Measurements from ENCODE around the gene RTP3.

Gene RTP3

DNA sequence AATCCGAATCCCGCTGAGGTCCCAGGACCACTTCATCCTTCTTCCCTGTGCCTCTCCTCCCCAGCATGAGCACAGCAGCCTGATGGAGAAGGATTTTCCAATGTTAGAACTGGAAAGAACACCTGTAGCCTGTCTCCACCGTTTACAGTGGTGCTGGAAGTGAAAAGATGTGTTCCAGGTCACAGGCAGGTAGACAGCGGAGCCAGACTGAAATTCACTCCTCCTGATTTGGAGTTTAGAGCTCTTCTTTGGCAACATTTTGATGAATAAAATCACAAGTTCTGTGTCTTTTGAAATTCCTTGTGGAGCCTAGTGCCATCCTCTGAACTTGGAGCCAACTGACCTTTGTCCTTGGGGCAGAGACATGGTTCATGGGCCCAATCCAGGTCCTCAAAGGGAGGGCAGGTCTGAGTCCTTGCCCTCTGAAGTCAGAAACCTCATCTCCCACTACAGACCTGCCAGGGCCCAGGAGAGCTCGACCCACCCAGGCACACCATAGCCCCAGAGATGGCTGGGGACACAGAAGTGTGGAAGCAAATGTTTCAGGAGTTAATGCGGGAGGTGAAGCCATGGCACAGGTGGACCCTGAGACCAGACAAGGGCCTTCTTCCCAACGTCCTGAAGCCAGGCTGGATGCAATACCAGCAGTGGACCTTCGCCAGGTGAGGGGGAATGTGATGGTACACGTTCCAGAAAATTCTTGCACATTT is at the start of gene RTP3:
Gene RTP3, plus strand, starts transcription at position 421 of the 710 bp plus-strand sequence. Its CDS starts 87 bp downstream, at position 508.
- FAIRE-seq (no peak), DNase-seq (ENCODE audit: low spot score) (no peak)

DNA sequence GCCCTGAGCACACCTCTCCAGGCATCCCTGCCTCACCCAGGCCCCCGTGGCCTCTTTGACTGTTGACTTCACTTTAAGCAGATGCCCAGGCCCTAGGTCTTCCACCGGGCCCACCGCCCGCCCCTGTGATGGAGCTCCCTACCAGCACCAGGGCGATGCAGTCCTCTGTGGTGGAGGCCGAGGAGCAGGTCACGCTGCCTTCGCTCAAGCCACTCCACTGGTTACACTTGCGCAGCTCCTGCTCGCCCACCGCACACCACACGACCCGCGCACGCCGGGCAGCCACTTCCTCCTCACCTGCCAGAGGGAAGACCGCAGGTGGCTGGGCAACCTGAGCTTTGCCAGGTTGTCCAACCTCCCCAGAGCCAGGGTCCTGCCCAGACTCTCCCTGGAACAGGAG is 49.1 kb upstream of the RTP3 start:
- FAIRE-seq (no peak), DNase-seq (ENCODE audit: low spot score) (no peak)

DNA sequence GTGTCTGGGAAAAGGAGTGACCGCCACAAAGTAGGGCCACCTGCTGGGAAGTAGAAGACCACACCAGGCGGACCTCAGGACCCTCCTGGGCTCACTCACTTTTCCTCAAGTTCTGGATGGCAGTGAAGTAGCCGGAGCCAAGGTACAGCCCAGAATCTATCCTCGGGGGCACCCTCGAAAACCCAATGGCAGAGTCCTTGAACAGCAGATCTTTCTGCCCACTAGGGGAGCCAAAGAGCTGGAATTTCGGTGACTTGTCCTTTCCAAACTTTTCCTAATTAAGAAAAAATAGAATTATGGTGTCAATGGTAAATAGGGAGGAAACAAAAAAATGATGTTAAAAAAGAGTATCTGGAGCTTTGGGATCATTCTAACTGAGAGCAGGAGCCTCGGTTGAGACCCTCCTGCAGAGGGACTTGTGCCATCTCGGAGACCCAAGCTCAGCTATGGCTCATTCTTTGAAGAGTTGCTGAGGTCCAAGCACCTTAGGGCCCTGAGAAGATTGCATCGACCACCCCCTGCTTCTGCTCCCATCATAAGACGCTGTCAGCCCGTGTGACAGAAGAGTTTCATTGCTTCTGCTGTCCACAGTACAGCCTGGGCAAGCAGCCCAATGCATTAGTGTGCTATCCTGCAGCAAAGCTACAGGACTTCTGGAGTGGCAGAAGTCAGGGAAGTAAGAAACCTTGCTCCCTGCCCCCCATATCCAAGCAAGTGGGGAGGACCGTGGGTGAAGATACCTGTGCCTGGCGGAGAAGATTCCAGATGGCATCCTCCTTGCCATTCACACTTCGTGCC is 47.8 kb upstream of the RTP3 start:
- FAIRE-seq, result no peak
- DNase-seq (ENCODE audit: low spot score), result peak; percentile 39

DNA sequence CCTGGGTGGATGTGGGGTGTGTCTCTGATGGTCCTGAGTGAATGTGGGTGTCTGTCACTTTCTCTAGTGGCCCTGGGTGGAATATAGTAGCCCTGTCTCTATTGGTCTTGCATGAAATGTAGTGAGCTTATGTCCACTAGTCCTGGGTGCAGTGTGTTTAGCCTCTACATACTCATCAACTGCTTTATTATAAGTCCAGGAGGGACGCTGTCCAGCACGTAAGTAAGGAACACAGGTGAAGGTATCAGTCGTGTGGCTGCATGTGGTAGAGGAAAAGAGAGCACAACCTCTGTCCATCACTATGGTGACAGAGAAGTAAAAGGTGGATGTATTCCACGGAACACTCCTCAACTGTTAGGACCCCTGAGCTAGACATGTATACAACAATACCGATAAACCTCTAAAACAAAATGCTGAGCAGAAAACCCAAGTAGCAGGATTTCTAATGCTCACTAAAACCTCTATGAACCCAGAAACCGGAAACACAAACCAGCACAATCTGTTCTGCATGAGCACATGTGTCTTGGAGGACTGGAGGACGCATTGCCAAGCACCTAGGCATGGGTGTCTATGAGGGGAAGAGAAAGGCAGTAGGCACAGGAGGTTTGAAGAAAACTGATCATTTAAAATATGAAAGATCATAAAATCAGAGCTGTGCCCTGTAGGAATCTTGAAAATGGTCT is 44.1 kb upstream of the RTP3 start:
- DNase-seq (ENCODE audit: low spot score) (no peak), FAIRE-seq (peak; percentile 46)

DNA sequence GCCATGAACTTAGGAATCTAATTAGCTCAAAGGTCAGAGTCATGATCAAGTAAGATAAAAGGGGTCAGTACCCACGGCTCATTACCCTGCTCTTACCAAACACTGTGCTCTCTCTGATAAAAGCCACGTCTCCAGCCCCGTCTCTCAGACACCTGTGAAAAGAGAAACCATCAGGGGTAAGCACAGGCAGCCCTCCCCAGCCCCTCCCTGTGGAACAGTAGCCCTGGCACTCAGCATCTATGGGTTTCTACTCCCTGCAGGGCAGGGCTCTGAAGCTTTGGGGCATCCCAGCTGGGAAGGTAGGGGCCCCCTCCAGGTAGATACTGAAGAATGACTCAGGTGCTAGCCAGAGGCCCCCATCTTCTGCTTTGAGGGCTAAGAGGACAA is 43.6 kb upstream of the RTP3 start:
- DNase-seq (ENCODE audit: low spot score) (no peak), FAIRE-seq (no peak)

DNA sequence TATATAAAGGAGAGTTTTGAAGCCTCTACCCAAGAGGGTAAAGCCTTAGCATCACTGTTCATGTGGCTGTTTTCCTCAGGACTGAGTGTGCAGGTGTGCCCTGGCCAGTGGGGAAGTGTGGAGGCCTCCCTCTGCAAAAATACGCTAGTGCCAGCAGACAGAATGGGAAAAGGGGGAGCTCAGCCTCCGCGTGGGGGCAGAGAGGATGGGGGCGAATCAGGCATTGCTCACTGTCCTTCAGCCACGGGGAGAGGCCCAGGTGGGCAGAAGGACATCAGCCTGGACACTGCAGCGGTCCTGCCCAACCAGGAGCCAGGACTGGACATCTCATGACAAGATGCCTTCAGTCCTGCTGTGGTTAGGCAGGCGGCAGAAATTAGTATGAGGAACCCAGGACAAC is 43.2 kb upstream of the RTP3 start:
- FAIRE-seq (no peak), DNase-seq (ENCODE audit: low spot score) (no peak)

DNA sequence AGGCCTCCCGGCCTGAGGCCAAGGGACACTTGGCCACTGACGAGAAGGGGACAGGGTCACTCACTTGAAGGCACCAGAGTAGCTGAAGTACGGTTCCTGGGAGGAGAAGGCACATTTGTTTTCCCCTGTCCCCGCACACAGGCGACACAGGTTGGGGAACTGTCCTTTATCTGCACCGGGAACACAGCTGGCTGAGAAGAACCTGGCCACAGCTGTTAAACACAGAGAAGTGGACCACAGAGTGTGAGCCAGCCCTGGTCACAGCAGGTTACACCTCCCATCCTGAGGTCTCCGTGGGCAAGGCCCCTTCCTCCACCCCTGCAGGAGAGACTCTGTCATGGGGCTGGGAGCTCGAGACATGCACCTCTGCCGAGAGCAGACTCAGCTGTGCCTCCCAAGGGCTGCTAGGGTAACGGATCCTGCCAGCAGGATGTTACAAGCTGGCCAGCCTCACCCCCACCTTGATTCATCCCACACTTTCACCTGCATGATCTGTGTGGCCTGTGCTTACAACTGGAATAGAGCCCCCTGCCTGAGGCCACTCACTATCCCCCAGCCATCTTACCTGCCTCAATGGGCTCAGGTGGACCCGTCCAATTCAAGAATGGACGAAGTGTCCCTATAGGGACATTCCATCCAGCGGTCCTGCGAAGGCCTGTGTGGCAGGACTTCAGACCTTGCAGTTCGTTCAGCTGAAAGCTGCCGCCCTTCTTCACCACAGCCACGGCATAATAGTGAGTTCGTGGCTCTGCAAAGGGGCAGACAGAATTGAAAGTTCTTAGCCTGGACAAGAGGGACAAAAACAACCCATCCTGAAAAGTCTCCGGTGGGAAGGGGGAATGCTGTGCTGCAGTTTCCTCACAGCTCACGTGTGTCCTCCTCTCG is 42.3 kb upstream of the RTP3 start:
- no peak for FAIRE-seq
- DNase-seq (ENCODE audit: low spot score), result no peak

DNA sequence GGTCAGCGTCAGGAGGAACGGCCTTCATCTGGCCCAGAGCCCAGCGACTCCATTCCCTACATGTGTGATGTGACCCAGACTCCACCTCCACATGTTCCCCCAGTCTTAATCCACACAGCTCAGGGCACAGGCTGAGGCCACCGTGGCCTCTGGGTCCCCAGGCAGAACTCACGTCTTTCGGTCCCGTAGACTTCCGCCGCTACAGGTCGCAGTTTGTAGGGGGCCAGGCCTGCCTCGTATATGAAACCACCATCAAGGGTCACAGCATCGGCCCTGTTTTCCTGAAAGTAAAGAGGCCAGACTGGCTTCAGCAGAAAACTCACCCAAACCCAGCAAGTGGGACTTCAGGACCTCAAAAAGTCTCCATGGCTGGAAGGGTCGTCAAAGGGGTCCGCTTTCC is 41.7 kb upstream of the RTP3 start:
- DNase-seq (ENCODE audit: low spot score) (no peak), FAIRE-seq (no peak)

DNA sequence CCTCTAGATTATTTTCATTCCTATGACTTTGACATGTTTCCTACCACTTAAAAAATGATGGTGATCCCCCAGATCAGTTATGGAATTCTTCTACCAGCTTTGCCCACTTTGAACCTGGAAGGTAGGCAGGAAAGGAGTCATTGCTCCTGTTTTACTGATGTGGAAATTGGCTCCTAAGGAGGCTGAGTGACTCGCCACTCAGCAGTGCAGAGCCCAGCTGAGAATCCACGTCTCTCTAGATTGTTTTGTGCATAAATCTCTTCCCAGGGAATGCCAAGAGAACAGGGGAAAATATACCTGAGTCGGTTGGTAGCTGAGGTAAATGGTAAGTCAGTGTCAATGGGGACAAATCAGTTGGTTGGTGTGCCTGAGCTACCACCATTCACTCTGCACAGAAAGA is 37.7 kb upstream of the RTP3 start:
- FAIRE-seq (no peak), DNase-seq (ENCODE audit: low spot score) (no peak)

DNA sequence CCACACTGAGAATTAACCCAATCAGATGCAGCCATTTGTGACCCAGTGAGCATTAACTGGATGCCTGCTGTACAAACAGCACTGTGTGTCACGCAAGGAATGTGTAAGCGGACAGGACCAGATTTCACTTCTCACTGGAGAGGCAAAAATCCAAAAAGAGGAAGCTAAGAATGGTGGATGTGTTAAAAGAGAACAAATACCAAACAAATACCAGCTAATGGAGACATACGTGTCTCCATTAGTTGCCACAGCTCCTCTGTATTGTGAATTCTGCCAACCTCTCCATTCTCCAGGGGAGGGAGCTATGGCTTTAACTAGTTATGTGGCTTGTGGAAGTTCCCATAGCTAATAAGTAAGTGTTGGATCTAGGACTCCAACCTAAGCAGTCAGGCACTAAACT is 35.7 kb upstream of the RTP3 start:
- DNase-seq (ENCODE audit: low spot score) (no peak), FAIRE-seq (no peak)

DNA sequence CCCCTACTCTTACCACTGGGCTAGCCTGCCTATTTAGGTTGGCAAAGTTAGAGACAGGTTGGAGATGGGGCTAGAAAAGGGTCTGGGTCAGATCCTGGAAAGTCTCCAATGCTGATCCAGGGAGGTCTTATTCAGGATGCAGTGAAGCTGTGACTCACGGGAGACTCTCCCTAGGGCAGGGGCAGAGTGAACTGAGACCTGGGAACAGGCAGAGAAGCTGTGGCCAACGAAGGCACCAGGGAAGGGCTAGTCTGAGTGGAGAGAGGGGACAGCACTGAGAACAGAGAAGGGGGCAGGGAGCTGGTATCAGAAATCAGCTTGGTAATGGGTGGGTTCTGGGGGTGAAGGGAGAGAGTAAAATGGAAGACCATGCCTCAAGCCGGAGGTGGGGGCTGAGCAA is 35.3 kb upstream of the RTP3 start:
- no peak for FAIRE-seq
- no peak for DNase-seq (ENCODE audit: low spot score)

DNA sequence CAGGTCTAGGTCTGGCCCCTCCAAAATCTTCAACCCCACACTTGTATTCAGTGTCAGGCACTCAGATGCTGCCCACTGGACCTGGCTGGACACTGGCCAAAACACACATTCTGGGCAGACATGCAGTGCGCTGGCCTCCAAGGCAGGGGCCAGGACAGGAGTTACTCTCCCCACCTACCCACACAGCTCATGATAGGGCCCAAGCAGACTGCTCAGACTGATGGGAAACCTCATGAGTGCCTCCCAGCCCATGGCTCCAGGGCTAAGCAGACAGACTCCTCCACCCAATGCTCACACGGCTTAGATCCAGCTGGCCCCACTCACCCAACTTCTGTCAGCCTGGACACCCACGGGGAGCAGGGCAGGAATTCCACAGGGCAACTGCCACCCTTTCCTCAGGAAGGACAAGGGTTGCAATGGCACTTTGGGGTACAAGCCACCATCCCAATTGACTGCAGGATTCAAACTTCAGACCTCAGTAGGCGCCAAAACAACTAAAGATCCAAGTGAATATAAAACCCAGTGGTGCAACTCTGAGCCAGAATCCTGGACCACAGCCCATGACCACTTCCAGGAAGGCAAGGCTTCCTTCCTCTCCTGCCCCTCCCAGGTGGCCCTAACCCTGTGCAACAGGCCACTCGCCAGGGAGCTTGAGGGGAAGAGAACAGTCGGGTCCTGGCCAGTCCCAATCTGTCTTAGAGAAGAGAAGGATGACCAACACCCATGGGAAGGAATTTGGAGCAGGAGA is 34.5 kb upstream of the RTP3 start:
- DNase-seq (ENCODE audit: low spot score), result no peak
- peak; percentile 46 for FAIRE-seq

DNA sequence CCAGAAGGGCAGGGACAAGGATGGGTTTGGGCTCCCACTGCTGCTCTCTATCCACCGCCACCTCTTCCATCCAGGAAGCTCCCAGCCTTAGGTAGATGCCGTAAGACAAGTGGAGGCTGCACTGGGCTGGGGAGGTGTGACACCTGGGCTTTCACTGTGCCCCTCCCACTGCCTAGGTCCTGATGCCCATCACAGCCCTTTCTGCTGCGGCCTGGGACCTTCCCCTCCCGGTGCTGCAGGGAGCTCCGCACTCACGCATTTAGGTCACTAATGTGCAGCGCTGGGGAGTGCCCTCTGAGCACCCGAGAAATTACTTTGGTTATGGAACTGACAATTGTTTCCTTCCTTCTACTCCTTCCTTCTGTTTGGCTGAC is 33.9 kb upstream of the RTP3 start:
- no peak for FAIRE-seq
- DNase-seq (ENCODE audit: low spot score), result no peak

DNA sequence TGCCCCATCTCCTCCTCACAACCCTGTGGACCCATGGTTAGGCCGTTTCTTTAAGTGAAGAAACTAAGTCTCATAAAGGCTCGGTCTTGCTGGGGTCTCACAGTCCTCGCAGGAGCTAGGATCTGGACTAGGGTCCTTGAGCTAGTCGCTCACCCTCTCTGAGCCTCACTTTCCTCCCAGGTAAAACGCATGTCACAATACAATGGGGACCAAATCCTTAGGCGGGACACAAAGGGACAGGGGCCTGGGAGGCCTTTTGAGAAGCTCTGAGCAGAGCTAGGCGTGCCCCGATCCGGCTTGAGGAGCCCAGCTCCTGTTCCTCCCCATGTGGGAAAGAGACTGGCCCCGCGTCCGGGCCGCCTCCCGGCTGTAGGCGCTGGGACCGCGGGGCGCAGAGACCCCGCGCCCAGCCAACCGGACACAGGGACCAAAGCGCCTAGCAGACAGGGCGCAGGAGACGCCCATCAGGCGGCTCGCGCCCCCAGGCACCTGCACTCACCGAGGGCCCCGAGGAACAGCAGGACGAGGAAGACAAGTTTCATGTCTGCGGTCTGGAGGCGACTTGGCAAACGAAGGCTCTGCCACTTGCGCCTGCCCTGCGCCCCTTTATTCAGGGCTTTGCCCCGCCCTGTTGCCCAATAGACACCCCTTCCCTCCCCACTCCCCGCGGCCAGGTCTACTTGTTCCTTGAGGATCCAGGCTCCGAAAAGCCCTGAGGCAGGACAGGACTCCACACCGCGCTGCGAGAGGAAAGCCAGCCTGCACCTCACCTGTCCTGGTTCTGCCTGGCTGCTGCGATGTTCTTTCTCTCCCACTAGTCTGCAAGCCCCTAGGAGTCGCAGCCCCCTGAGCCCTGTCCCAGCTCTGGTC is 33.2 kb upstream of the RTP3 start, which contains the start of gene LTF:
Gene LTF, minus strand, starts transcription at position 580 of the 870 bp plus-strand sequence. Its CDS starts 38 bp downstream, at position 542.
- DNase-seq (ENCODE audit: low spot score) (no peak), FAIRE-seq (no peak)

DNA sequence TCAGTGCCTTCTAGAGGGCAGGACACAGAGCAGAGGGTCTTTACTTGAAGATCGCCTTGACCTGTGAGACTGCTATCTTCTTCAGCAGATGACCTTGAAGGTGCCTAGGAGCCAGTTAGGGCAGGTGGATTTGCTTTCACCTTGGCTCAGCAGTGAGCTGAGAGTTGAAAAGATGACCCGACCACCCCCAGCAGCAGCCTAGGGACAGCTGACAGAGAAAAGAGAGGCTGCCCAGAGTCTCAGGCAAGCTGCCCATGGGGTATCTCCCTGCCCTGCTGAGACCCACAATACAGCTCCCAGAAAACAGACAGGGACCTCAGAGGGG is 32.6 kb upstream of the RTP3 start:
- FAIRE-seq, result no peak
- DNase-seq (ENCODE audit: low spot score), result no peak

DNA sequence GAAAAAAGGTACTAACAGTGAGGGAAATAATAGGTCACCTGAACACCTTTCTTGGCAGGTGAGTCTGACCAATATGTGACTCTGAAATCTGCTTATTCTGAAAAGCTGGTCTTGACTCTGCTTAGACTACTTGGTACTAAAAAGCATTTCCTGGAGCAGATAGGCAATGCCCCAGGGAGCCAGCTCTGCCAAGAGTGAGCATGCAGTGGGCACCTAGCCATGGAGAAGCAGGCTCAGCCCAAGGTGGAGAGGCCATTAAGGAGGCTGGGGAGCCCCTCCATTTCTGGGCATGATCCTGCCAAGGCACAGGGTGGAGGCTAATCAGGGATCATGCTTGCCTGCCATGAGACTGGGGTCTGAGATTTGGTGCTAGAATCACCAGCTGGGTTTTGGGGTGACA is 31.5 kb upstream of the RTP3 start:
- DNase-seq (ENCODE audit: low spot score) (no peak), FAIRE-seq (no peak)

DNA sequence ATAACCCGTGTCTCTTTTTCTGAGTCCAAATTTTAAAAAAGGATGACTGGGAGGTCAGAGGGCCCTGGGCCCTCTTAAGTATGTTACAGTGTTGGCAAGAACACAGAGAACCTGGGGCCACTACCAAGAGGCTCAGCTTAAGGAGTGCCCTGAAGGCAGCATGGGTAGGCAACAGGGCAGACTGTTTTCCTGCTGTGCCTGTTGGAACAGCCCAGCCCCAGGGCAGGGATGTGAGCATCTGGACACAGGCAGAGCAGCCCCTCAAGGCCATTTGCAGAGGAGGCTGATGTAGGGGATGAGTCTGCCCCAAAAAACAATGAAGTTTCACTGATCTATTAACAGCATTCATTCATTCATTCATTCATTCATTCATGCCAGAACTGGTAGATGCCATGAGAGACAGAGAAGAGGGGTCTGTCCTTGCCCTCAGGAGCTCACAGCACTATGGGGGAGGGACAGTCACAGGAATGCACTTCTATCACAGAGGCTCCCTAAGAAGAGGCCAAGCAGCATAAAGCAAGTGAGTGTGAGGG is 30.8 kb upstream of the RTP3 start:
- DNase-seq (ENCODE audit: low spot score), result no peak
- no peak for FAIRE-seq

DNA sequence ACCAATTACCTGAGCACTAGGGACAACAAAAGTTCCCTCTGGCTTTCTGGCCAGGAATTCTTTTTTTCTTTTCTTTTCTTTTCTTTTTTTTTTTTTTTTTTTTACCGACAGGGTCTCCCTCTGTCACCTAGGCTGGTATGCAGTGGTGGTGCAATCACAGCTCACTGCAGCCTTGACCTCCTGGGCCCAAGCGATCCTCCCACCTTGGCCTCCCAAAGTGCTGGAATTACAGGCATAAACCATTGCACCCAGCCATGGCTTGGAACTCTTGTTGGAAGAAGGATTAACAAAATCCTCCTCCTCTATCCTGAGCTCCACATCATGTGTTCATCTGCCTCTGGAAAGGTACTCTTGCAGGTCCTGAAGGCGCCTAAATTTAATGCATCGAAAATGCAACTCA is 30.2 kb upstream of the RTP3 start:
- FAIRE-seq (no peak), DNase-seq (ENCODE audit: low spot score) (no peak)

DNA sequence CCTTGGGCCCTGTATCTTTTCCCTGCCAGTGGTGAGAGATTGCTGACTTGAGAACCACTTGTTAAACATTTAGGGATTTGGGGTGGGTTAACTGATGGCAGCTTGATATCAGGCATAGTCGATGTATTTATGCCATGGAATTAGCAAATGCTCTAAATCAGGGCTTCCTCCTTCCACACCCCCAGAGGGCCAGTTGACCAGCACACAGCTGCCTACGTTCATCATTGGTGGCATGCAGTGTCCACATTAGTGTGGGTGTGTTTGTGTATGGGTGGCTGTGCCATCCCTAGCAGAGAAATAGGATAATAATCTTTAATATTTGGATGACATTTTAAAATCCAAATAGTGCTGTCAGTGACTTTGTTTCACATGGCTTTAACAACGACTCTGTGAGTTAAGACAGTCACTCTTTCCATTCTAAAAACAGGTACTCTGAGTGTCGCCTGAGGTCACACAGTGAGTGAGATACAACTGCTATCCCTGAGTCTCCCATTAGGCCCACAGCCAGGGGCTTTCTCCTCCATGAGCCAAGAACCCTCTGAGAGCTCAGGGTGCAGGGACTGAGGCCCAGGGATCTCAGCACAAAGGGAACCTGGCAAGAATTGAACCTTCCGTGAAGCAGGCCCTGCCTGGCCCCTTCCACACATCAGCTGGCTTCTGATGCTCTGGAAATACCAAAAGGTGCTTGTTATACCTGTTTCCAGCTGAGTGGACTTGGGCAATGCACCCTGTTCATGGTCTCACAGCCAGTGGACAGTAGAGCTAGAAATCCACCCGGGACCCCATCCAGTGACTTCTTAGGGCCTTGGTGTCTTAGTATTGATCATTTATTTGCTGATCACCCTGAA is 28.8 kb upstream of the RTP3 start:
- DNase-seq (ENCODE audit: low spot score), result no peak
- FAIRE-seq, result no peak
